ENCODE results near the gene OTUD4.
"Not testable (repeated sequence)": the region's sequence is repeated elsewhere in the genome, so short reads cannot be mapped to it uniquely, and the experiment has no call there.

Gene OTUD4

DNA sequence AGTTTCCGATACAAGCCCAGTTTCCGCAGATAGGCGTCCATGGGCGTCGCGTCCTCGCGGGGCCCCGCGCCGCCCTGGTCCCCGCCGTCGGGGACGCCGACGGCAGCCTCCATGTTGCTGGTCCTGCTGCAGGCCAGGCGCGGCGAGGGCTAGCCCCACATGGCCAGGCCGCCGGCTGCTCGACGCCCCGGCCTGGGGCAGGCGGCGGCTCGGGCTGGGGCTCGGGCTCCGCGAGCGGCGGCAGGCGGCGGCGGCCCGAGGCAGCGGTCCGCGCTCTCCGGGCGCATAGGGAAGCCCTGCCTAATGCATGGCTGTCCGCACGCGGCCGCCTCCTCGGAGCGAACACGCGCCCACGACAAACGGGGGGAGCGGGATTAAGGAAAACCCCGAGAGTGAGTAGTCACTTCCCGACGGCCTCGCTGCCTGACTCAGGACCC is 510 bp downstream of the OTUD4 start:
- not testable (repeated sequence) for DNase-seq (ENCODE audit: low spot score); FAIRE-seq

DNA sequence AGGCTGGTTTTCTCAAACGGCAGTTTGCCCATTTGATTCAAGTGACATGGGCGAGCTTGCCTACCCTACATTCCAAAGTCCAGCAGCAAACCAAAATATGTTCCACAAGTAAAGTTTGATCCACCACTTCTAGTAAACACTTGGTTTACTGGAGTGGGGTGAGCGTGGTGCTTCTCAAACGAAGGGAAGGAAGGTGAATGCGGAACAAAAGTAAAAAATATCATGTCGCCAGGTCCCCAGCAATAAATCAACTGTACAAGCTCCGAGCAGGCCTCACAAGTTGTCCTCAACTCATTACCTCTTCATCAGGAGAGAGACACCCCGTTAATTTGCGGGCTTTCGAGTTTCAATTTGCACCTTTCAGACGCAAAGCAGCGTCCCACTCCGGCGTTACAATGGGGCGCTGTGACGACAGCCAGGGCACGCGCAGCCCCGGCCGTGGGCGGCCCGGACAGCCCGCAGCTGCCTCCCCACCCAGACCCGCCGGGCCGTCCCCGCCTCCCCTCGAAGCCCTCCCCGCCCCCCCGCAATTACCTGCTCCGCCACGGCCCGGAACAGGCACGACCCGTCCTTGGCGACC is 1.0 kb downstream of the OTUD4 start:
- FAIRE-seq: no peak

DNA sequence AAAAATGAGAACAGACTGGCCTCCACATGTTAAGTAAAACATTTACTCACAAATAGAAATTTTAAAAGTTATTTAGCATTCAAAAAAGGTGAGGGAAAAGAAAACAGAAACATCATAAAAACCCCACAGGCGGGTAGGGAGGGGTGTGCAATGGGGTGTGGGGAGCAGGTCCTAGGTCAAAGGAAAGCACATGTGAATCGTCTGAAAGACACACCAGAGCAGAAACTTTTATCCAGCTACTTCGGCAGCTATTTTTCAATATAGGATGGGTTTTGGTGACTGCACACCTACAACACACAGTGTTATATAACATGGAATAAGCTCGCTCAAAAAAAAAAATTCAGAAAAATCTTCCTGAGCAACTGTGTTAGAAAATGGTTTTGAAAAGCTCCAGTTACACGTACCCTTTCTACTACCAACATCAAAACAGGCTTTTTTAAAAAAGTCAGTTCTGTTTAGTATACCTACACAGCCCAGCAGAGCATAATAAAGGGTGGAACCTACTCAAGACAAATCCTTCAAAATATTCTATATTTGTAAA is 1.6 kb downstream of the OTUD4 start:
- DNase-seq (ENCODE audit: low spot score): no peak
- FAIRE-seq: no peak

More for the DNA sequence above, 1.0 kb downstream of the OTUD4 start:
- DNase-seq (ENCODE audit: low spot score): peak; percentile 65

DNA sequence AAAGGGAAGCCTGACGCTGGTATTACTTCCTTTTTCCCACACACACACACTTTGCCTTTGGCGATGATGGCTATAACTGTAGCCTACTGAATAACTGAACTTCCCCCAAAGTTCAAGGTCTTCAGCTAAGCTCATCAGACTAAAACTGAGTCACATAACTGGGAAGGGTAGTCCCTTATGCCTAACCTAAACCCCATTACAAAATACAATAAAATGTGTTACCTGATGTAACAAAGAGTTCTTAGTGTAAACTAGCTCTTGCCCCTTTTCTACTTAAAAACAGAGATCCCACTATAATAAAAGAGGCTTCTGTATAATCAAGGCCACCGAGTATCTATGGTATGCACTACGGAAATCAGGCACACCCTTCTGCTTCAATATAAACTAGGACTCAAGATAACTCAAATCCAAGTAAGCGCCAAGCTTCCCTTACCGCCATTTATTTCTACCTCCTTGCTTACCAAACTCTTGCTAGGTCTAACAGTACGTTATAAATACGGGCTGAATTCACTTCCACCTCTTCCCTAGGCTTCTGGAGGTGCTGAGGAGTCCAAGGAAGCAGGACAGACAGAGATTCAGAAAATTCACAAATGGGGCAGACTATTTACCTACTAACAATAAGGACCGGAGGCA is 2.4 kb downstream of the OTUD4 start:
- FAIRE-seq (no peak), DNase-seq (ENCODE audit: low spot score) (no peak)

DNA sequence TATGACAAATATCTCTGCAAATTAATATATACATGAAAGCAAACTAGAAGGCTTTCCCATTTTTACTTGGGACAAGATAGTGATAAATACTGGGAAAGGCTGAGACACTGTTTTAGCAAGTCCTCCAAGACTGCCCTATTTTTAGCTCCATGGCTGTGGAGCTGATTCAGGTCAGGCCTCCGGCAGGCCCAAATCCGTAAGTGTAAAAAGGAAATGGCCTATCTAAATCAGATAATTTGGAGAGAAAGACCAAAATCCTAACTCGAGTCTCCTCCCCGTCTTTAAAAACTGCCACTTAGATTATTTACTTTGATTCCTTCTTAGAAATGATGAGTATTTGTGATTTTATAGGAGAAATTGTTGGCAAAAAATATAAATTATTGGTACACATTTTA is 2.9 kb downstream of the OTUD4 start:
- no peak for DNase-seq (ENCODE audit: low spot score)
- no peak for FAIRE-seq

DNA sequence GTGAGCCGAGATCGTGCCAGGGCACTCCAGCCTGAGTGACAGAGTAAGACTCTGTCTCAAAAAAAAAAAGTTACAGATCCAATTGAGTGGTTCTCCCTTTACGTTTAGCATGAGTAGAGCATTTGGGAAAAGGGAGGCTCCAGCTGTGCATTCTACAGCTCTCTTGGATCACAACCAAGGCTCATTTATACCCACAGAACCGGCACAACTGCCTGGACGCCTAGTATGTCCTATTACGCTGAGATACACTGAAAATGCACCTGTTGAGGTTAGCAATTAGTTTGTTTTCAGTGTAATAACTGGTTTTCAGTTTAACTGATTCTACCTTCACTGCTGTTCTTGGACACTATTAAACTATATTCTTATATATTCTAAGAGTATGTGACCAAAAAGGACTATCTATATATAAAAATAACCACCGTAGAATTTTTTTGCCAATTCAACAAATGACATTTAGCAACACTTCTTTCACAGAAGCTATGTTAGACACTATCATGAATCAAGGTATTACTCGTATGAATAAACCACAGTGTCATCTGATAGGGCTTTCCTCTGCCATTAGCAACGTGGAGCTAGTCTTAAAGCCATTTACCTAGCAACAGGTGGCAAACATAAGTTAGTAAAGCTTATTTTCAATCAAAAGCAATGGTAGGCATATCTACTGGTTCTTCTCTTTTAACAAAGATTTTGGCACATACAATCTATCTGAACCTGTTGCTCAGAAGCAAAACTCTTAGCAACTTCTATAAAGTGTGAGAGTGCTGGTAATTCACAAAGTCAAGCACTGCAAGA is 3.6 kb downstream of the OTUD4 start:
- FAIRE-seq (no peak), DNase-seq (ENCODE audit: low spot score) (no peak)

DNA sequence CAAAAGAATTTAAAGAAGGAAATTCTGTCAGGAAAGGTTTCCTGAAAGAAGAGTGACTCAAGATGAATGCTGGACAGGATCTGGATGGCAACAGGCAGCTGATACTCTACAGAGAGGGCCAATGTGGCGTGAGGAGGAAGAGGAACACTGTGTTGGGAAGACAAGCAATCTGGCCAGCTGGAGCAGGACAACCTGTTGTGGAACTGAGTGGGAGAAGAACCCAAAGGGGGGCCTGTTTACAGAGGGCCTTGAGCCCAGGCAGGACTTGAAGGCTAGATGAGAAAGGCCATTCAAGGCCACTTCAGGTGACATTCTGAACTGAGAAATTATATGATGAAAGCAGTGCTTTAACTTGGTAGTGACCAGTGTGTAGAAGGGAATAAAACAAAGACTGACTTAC is 8.5 kb downstream of the OTUD4 start:
- FAIRE-seq: no peak
- no peak for DNase-seq (ENCODE audit: low spot score)

DNA sequence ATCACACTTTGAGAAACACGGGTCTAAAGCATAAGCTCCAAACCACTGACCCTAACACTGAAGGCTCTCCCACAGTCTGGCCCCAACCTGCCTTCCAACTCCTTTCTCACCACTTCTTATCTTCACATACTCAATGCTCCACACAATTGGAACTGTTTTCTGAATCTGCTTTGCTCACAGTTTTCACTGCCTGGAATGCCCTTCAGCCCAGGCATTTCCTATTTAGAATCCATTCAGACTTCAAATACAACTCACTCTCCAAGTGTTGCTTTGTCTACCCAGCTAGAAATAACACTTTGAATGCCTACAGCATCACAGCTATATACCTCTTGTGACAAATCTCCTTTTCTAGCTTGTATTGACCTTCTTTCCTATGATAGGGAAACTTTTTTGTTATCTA is 10.2 kb downstream of the OTUD4 start:
- FAIRE-seq: no peak
- no peak for DNase-seq (ENCODE audit: low spot score)

DNA sequence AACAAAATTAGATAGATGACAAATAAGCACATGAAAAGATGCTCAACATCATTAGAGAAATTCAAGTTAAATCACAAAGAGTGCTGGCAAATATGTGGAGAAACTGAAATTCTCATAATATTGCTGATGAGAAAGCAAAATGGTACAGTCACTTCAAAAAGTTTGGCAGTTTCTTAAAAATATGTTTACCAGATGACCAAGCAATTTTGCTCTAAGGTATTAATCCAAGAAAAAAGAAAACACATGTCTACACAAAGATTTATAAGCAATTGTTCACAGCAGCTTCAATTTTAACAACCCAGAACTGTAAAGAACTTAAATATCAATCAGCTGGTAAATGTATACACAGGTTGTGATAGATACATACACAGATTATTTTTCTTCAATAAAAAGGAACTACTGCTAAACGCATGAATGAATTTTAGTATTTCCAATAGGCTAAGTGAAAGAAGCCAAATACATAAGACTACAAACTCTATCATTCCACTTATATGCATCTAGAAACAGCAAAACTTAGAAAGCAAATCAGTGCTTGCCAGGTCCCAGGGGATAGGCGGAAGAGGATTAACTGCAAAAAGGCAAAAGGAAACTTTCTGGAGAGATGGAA is 11.7 kb downstream of the OTUD4 start:
- no peak for FAIRE-seq
- DNase-seq (ENCODE audit: low spot score): no peak

DNA sequence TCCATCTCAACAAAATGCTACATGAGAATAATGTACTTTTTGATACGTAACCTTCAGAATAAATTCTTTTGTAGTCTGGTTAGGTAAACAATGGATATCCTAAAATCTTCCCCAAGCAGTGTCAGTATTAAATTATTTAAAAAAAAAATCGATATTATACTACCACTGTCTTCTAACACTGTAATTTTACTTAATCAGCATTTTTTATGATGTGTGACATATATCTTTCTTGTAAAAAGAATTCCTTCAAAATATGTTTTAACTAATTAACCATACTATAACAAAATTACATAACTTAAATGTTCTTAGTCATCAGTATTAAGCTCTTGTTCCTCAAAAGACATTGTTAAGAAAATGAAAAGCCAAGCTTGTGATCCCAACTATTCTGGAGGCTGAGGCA is 12.5 kb downstream of the OTUD4 start:
- DNase-seq (ENCODE audit: low spot score): no peak
- no peak for FAIRE-seq

DNA sequence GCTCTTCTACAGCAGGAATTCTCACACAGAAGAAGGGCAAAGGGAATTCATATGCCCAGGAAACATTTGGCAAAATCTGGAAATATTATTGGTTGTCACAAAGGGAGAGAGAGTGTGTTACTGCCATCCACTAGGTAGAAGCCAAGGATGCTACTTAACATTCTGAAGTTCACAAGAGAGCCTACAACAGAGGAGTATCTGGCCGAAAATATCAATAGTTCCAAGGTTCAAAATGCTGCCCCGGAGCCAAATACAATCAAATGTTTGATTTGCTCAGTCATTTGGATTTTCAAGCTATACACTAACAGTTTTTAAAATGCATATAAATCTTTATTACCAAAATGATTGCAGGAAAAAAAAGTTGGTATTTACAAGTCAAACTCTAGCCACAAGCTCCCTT is 18.8 kb downstream of the OTUD4 start:
- DNase-seq (ENCODE audit: low spot score) (no peak), FAIRE-seq (no peak)

DNA sequence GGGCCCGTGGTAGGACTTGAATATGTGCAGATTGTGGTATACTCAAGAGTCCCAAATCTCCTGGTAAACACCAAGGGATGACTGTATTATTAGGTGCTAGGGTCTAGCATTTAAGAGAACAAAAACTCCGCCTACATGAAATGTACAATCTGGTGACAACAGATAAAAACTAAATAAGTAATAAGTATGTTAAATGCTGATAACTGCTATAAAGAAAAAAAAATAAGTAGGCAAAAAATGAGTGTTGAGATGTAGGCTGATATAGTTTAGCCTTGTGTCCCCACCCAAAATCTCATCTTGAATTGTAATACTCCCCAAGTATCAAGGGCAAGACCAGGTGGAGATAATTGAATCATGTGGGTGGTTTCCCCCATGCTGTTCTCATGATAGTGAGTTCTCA is 23.4 kb downstream of the OTUD4 start:
- DNase-seq (ENCODE audit: low spot score): no peak
- no peak for FAIRE-seq

DNA sequence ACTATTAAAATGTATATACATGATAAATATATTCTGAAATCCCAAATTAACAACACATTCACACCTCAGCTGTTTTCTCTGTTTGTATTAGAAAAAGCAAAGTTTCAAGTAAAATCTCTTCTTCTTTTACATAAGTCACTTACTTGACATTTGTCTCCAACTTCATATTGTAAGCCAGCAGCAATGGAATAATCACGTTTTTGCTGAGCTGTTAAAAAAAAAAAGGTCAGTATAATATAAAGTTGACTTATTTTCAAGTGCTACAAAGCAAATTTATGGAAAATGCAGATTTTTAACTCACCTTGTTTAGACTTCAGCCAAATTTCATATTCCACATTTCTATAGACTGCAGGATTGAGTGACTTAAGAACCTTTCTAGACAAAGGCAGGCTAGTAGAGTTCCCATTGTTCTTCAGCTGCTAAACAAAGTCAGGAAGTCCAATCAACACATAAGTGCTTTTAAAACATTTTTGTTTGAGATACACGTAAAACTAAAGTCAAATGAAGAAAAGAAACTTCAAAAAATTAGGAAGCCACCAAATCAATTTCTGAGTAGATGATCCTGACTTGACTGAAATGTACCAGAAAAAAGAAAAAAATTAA is 25.0 kb downstream of the OTUD4 start:
- FAIRE-seq (no peak), DNase-seq (ENCODE audit: low spot score) (no peak)

DNA sequence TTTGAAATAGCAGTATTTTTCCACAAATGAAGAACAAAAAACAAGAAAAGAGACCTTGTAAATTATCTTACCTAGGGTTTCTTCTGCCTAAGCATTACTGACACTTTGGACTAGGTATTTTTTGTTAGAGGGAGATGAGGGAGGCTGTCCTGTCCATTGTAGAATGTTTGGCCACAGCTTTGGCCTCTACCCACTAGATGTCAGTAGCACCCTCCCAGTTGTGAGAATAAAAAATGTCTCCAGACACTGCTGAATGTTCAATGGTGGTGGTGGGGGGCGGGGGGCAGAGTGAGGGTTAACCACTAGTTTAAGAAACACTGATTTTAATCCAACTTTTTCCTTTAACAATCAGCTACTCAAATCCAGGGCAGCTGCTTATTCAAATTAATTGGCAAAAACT is 25.8 kb downstream of the OTUD4 start:
- FAIRE-seq (no peak), DNase-seq (ENCODE audit: low spot score) (peak; percentile 9)

DNA sequence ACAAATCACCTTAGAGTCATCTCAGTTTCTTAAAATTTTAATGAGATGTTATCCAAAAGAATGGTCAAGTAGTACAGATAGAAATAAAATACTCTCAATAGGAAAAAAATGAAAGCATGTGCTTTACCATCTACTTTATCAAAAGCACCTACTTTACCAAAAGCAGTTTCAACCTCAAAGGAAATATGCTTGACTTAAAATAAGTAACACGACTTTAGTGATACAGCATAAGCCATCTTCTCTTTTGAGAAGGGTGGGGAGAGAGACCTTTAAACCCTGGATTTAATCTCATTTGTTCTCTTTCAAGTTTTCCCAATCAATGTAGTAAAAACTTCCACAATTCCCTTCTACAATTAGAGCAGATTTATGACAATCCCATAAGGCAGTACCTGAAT is 26.5 kb downstream of the OTUD4 start:
- no peak for FAIRE-seq
- DNase-seq (ENCODE audit: low spot score): no peak

DNA sequence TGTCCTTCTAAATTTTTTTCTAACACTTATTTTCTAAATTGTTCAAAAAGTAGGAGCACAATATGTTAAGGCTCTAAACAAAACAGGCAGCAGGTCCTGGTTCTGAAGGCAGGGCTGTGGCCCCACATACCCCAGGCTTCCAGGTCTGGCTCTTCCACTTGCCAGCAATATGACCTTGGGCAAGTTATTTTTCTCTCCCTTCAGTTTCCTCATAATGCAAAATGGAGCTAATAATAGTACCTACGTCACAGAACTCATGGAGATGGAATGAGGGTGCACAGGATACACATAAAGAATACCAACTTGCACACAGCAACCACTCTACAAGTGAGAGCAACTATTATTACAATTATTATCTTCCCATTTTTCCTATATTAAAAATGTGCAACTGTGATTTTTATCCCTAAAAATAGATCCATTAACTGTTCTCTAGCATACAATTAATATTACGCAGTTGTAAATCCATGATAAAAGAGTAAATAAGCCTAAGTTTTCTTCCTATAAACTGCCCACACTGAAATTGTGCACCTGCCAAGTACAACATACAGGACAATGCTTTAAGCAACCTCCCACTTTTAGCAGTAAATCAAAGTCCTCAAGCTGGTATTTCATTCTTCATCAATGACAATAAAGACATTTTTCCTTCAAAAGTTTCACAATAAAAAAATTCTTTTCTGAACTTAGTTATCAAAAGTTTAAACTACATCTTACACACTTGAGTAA is 27.0 kb downstream of the OTUD4 start:
- DNase-seq (ENCODE audit: low spot score): no peak
- FAIRE-seq: no peak

DNA sequence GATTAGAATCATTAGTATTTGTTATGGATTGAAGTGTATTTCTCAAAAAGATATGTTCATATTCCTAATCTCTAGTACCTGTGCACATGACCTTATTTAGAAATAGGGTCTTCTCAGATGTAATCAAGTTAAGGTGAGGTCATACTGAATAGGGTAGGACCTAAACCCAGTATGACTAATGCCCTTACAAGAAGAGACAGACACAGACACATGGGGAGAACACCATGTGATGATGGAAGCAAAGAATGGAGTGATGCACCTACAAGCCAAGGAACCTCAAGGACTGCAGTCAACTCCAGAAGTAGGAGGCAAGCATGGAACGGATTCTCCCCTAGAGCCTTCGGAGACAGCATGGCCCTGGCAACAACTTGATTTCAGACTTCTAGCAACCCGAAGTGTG is 31.4 kb downstream of the OTUD4 start:
- FAIRE-seq: no peak
- DNase-seq (ENCODE audit: low spot score): no peak

DNA sequence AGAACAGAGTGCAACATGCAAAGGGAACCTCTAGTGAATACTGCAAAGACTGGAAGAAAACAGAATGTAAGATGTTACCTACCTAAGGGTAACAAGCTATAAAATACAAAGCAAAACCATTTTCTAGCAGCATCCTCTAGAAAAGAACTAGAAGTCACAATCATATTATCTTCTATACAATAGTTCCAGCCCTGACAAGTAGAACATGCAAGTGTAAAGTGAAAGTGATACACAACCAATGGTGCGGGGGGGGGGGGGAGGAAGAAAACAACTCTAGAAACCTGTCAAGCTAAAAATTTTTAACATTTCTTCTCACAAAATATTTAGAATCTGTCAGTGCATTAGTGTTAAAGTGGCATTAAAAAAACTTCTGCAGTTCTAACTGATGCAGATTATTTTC is 44.2 kb downstream of the OTUD4 start:
- FAIRE-seq: not testable (repeated sequence)

DNA sequence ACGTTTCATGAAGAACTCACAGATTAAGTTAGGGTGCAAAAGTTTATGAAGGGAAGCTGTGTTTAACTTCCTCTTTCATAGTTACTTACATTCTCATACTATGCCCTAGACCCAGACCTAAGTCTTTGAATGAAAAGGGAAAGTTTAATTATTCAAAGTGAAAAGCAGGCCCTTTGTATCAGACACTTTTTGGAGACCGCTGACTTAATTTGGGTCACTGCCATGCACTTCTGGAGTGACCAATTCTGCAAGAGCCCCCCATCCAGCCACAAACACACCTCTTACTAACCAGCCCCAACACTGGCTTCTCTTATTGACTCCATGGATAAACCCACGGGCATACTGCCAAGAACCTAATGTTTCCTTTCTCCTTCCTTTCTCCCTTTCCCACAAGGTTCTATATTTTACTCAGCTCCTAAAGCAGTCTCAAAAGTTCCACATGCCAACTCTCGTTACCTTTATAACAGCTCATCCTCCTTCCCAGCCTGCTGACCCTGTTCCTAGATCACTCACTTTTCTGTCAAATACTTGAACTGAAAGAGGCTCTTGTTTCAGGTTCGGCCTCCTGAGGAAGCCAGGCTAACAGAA is 47.8 kb downstream of the OTUD4 start:
- DNase-seq (ENCODE audit: low spot score): no peak
- no peak for FAIRE-seq

More for the DNA sequence above, 44.2 kb downstream of the OTUD4 start:
- DNase-seq (ENCODE audit: low spot score): not testable (repeated sequence)

DNA sequence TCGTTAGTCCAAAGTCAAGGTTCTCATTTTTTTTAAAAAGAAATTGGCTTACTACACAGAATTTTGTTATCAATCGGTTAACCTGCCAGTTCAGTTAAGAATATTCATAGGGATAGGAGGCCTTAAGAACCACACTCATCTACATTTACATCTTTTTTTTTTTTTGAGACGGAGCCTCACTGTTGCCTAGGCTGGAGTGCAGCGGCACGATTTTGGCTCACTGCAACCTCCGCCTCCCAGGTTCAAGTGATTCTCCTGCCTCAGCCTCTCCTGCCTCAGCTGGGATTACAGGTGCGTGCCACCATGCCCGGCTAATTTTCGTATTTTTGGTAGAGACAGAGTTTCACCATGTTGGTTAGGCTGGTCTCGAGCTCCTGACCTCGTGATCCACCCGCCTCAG is 48.5 kb downstream of the OTUD4 start:
- DNase-seq (ENCODE audit: low spot score): no peak
- FAIRE-seq: no peak
